ENCODE data around the gene RIPOR3.

RIPOR3 gene

GRCh38 chr20:50607436-50607835 lies 83.9 kb downstream of the RIPOR3 start:
- Histone ChIP-seq H4K20me1 (ENCODE audit: low read depth, low read length) (no peaks in the 10 kb centered on the region), H2AFZ (ENCODE audit: low read depth, low read length, severe bottlenecking) (no peak overlapping the region), H3K79me2 (ENCODE audit: insufficient read depth, low read length) (no peaks in the 10 kb centered on the region), H3K36me3 (ENCODE audit: low read length) (no peaks in the 10 kb centered on the region), H3K9me3 (ENCODE audit: insufficient read depth, low read length) (no peaks in the 10 kb centered on the region), H3F3A (ENCODE audit: insufficient read depth) (no peaks in the 10 kb centered on the region), H3K27ac (ENCODE audit: low read depth, low read length) (no peak overlapping the region), H3K9me2 (replicated peaks; ENCODE audit: insufficient read depth, low read length) (no peaks in the 10 kb centered on the region), H3K4me2 (ENCODE audit: low read depth, low read length, poor library complexity, severe bottlenecking) (no peak overlapping the region), H3K9ac (ENCODE audit: low read length) (no peak overlapping the region), H3K27me3 (ENCODE audit: low read length) (no peaks in the 10 kb centered on the region), H3K4me3 (ENCODE audit: insufficient read depth, low read length, poor library complexity, severe bottlenecking) (no peak overlapping the region)
- TF ChIP-seq EZH2phosphoT487 (conservative IDR thresholded peaks at IDR 0.05; ENCODE audit: low read length) = no peak
- TF ChIP-seq CTCF (IDR thresholded peaks at IDR 0.05; ENCODE audit: insufficient read depth, low read length, poor library complexity, severe bottlenecking) = no peak

- Histone ChIP-seq H2AFZ (ENCODE audit: low read depth, low read length, severe bottlenecking) (no peak overlapping the region), H3K4me3 (ENCODE audit: insufficient read depth, low read length, poor library complexity, severe bottlenecking) (no peak overlapping the region), H4K20me1 (ENCODE audit: low read depth, low read length) (no peaks in the 10 kb centered on the region), H3K9me3 (ENCODE audit: insufficient read depth, low read length) (no peaks in the 10 kb centered on the region), H3K27ac (ENCODE audit: low read depth, low read length) (no peak overlapping the region), H3K4me2 (ENCODE audit: low read depth, low read length, poor library complexity, severe bottlenecking) (no peak overlapping the region), H3K9ac (ENCODE audit: low read length) (no peak overlapping the region), H3F3A (ENCODE audit: insufficient read depth) (no peaks in the 10 kb centered on the region), H3K9me2 (replicated peaks; ENCODE audit: insufficient read depth, low read length) (no peaks in the 10 kb centered on the region), H3K27me3 (ENCODE audit: low read length) (no peaks in the 10 kb centered on the region), H3K36me3 (ENCODE audit: low read length) (no peaks in the 10 kb centered on the region), H3K79me2 (ENCODE audit: insufficient read depth, low read length) (no peaks in the 10 kb centered on the region)
- TF ChIP-seq EZH2phosphoT487 (conservative IDR thresholded peaks at IDR 0.05; ENCODE audit: low read length) (no peak), CTCF (IDR thresholded peaks at IDR 0.05; ENCODE audit: insufficient read depth, low read length, poor library complexity, severe bottlenecking) (no peak)
Observed at GRCh38 chr20:50605136-50605535, 86.2 kb downstream of the RIPOR3 start.

- Histone ChIP-seq H4K20me1 (ENCODE audit: low read depth, low read length) (no peaks in the 10 kb centered on the region), H3F3A (ENCODE audit: insufficient read depth) (no peaks in the 10 kb centered on the region), H2AFZ (ENCODE audit: low read depth, low read length, severe bottlenecking) (no peak overlapping the region), H3K9me2 (replicated peaks; ENCODE audit: insufficient read depth, low read length) (no peaks in the 10 kb centered on the region), H3K4me2 (ENCODE audit: low read depth, low read length, poor library complexity, severe bottlenecking) (no peak overlapping the region), H3K36me3 (ENCODE audit: low read length) (no peaks in the 10 kb centered on the region), H3K9me3 (ENCODE audit: insufficient read depth, low read length) (no peaks in the 10 kb centered on the region), H3K27ac (ENCODE audit: low read depth, low read length) (no peak overlapping the region), H3K9ac (ENCODE audit: low read length) (no peak overlapping the region), H3K79me2 (ENCODE audit: insufficient read depth, low read length) (no peaks in the 10 kb centered on the region), H3K4me3 (ENCODE audit: insufficient read depth, low read length, poor library complexity, severe bottlenecking) (no peak overlapping the region), H3K27me3 (ENCODE audit: low read length) (no peaks in the 10 kb centered on the region)
- TF ChIP-seq EZH2phosphoT487 (conservative IDR thresholded peaks at IDR 0.05; ENCODE audit: low read length) = no peak
- no peak for TF ChIP-seq CTCF (IDR thresholded peaks at IDR 0.05; ENCODE audit: insufficient read depth, low read length, poor library complexity, severe bottlenecking)
Observed at GRCh38 chr20:50604451-50604850, 86.9 kb downstream of the RIPOR3 start.
